Natural killer cell (primary cell): ENCODE data around the gene ERICH3. TPM values are rescaled to one million over a fixed set of nuclear protein-coding genes. Genes with fewer than 3 reads are reported as not detected.

Source experiments
- ATAC-seq, 3 donors: fragments of 150-1000 bp in 2 of 3; fragments of 200-7000 bp in 1 of 3; cut with Tn5 transposase; 1 replicate in 1 of 3; 2 replicates in 2 of 3; pipeline ENCODE4 v1.10.0; 2021; ENCODE audit warnings: mild to moderate bottlenecking in 2 of 3, moderate library complexity in 2 of 3
- DNase-seq, 2 donors: peaks; one replicate each; pipeline versions ENCODE4 v3.0.0 to v3.0.0-alpha.2; 2013 to 2021; ENCODE audit warnings: mixed read lengths in 1 of 2
- H3K27ac ChIP-seq: one replicate; pipeline ENCODE4 v1.5.1; 2013; ENCODE audit warnings: mild to moderate bottlenecking, low read length
- H3K27me3 ChIP-seq: one replicate; pipeline ENCODE4 v1.6.1; 2013; ENCODE audit warnings: low read length; ENCODE audit not compliant: control insufficient read depth, insufficient read depth
- H3K36me3 ChIP-seq: one replicate; pipeline ENCODE4 v1.6.1; 2013; ENCODE audit warnings: low read length; ENCODE audit not compliant: control insufficient read depth, insufficient read depth
- H3K4me1 ChIP-seq: one replicate; pipeline ENCODE4 v1.6.1; 2013; ENCODE audit warnings: low read length; ENCODE audit not compliant: control insufficient read depth, insufficient read depth
- H3K4me3 ChIP-seq: one replicate; pipeline ENCODE4 v1.5.1; 2013; ENCODE audit warnings: low read length
- H3K9me3 ChIP-seq: one replicate; pipeline ENCODE4 v1.6.1; 2013; ENCODE audit warnings: low read length; ENCODE audit not compliant: control insufficient read depth, insufficient read depth
- H3K27ac Mint-ChIP-seq, 2 donors: one replicate each; pipeline ENCODE4 v1.8.0; 2022; ENCODE audit warnings: mild to moderate bottlenecking in 2 of 2, mixed read lengths in 2 of 2, moderate library complexity in 1 of 2
- H3K27me3 Mint-ChIP-seq, 2 donors: one replicate each; pipeline ENCODE4 v1.8.0; 2022; ENCODE audit warnings: low read depth in 2 of 2, mixed read lengths in 2 of 2
- H3K36me3 Mint-ChIP-seq: one replicate; pipeline ENCODE4 v1.8.0; 2022; ENCODE audit warnings: mixed read lengths
- H3K4me1 Mint-ChIP-seq, 2 donors: one replicate each; pipeline ENCODE4 v1.8.0; 2022; ENCODE audit warnings: mixed read lengths in 2 of 2
- H3K4me3 Mint-ChIP-seq: one replicate; pipeline ENCODE4 v1.8.0; 2022; ENCODE audit warnings: mild to moderate bottlenecking, moderate library complexity, mixed read lengths
- H3K9me3 Mint-ChIP-seq, 2 donors: one replicate each; pipeline ENCODE4 v1.8.0; 2022; ENCODE audit warnings: mixed read lengths in 2 of 2
- WGBS: methylation state at CpG from one replicate; pipeline ENCODE4 v1.1.7; 2013; ENCODE audit warnings: missing lambda C conversion rate; ENCODE audit not compliant: insufficient coverage; 5-methylcytosine and 5-hydroxymethylcytosine counted together
- intact Hi-C: fragments of 100-400 bp; cut with micrococcal nuclease; formaldehyde crosslinking; loops from one replicate; pipeline ENCODE4 v1.14.2; 2022
- total RNA-seq, 4 donors: library from RNA; stranded (reverse); fragments of 120-200 nt in 1 of 4; gene quantifications; one replicate each; pipeline versions ENCODE4 v1.2.3 to v1.2.4, GENCODE V29; 2013 to 2022
- TF ChIP-seq, protein P1 (sequence below): fragments of 200-600 bp; IDR thresholded peaks from one replicate; pipeline ENCODE4 v1.8.0; 2022; ENCODE audit warnings: antibody characterized with exemption

The ERICH3 gene
- total RNA-seq, 3 donors from 2014 or later (not counting 1 experiment from before 2014, with no cell fraction given), result 0.64 to 1.0 (median 0.68) TPM

DNA sequence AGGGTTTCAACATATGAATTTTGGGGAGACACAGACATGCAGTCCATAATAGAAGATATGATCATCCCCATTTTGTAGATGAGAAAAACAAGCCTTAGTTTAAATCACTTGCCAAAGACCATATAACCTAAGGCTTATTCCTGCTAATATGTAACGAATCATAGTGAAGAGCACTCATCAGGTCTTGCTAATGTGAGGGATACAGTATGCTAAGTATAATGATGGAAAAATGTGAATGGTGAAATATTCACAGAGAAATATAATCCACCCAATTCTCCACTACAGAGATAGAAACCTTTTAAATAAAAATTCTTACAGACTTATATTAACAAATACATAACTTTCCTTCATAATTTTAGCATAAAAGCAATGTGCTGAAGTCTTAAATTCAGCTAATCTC lies 18.9 kb downstream of the ERICH3 start:
- no CpG with 5 or more reads among the region's 1 CpG for WGBS
- ATAC-seq (no peak), DNase-seq (no peak)
- Histone ChIP-seq H3K4me3 (no peak overlapping the region), H3K36me3 (no peaks in the 10 kb centered on the region), H3K9me3 (no peaks in the 10 kb centered on the region), H3K27me3 (no peaks in the 10 kb centered on the region), H3K27ac (no peak overlapping the region), H3K4me1 (no peaks in the 10 kb centered on the region)
- H3K36me3 Mint-ChIP-seq, result no peaks in the 10 kb centered on the region
- H3K4me3 Mint-ChIP-seq, result no peak overlapping the region
- H3K9me3 Mint-ChIP-seq, result peaks cover 4 to 8% of the 10 kb centered on the region in 2 donors
- H3K27me3 Mint-ChIP-seq, result peaks cover 0 to 3% of the 10 kb centered on the region in 2 donors
- intact Hi-C loops, result no loop called here
- TF ChIP-seq, protein P1, sequence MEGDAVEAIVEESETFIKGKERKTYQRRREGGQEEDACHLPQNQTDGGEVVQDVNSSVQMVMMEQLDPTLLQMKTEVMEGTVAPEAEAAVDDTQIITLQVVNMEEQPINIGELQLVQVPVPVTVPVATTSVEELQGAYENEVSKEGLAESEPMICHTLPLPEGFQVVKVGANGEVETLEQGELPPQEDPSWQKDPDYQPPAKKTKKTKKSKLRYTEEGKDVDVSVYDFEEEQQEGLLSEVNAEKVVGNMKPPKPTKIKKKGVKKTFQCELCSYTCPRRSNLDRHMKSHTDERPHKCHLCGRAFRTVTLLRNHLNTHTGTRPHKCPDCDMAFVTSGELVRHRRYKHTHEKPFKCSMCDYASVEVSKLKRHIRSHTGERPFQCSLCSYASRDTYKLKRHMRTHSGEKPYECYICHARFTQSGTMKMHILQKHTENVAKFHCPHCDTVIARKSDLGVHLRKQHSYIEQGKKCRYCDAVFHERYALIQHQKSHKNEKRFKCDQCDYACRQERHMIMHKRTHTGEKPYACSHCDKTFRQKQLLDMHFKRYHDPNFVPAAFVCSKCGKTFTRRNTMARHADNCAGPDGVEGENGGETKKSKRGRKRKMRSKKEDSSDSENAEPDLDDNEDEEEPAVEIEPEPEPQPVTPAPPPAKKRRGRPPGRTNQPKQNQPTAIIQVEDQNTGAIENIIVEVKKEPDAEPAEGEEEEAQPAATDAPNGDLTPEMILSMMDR, result no peak
- H3K27ac Mint-ChIP-seq, result no peak overlapping the region
- peaks cover 0 to 3% of the 10 kb centered on the region in 2 donors for H3K4me1 Mint-ChIP-seq

DNA sequence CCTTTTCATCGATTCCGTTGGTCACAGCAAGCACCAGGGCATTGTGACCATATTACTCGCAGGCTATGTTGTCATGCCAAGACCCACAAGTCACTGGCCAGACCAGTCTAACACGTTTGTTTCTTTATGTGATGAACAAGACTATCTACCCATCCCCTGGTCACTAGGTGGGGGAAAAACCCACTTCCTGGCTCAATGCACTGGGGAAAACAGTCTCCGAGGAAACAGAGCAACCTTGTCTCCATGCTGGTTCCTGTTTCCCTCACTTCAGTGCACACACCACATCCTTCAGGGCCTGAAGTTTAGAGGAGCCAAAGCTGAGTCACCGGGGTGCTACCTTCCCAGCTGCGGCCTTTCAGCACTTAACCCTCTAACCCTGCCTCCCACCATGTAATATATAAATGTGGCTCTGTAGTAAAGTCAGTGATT lies 20.9 kb downstream of the ERICH3 start:
- Histone ChIP-seq H3K27me3 (no peaks in the 10 kb centered on the region), H3K9me3 (no peaks in the 10 kb centered on the region), H3K4me1 (no peaks in the 10 kb centered on the region), H3K36me3 (no peaks in the 10 kb centered on the region), H3K27ac (no peak overlapping the region), H3K4me3 (no peak overlapping the region)
- intact Hi-C loops, result no loop called here
- ATAC-seq (no peak), DNase-seq (no peak)
- Mint-ChIP-seq H3K9me3 (peaks cover 4% of the 10 kb centered on the region in 2 donors), H3K4me3 (no peak overlapping the region), H3K4me1 (peaks cover 0 to 3% of the 10 kb centered on the region in 2 donors), H3K27me3 (no peaks in the 10 kb centered on the region), H3K36me3 (no peaks in the 10 kb centered on the region), H3K27ac (no peak overlapping the region)
- TF ChIP-seq, protein P1, result no peak
- 39% methylated on average over 6 of the region's 7 CpGs for WGBS

DNA sequence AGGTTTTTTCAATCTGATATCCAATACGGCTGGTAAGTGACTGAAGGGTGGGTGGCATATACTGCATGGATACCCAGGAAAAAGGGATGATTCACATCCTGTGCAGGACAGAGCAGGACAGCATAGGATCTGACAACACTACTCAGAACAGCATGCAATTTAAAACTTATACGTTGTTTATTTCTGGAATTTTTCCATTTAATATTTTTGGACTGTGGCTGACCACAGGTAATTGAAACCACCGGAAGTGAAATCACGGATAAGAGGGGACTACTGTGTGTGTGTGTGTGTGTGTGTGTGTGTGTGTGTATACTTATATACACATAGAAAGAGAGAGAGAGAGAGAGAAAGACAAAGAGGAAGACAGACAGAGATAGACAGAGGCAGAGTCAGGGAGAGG lies 23.0 kb downstream of the ERICH3 start:
- 86% methylated on average over 3 of the region's 4 CpGs for WGBS

DNA sequence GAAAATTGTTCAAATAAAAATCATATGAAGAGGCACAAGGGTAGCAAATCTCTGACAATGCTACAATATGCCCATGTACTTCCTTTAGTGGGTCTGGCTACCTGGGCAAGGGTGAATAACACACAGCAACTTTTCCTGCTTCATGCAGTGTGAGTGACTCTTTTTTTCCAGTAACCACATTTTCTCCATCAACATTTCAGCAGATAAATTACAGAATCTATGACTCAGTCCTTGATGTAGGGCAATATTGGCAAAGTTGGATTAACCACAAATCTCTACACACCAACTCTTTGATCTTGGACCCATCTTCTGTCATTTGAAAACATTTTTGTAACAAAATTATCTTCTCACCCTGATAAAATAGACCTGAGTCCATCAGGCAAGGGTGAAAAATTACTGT lies 31.7 kb downstream of the ERICH3 start:
- DNase-seq, result no peak
- intact Hi-C loops, result no loop called here

More for the DNA sequence above, 23.0 kb downstream of the ERICH3 start:
- Histone ChIP-seq H3K4me3 (no peak overlapping the region), H3K27me3 (no peaks in the 10 kb centered on the region), H3K9me3 (no peaks in the 10 kb centered on the region), H3K36me3 (no peaks in the 10 kb centered on the region), H3K4me1 (no peaks in the 10 kb centered on the region), H3K27ac (no peak overlapping the region)
- Mint-ChIP-seq H3K36me3 (no peaks in the 10 kb centered on the region), H3K27me3 (no peaks in the 10 kb centered on the region), H3K9me3 (peaks cover 2 to 4% of the 10 kb centered on the region in 2 donors), H3K27ac (no peak overlapping the region), H3K4me1 (peaks cover 0 to 3% of the 10 kb centered on the region in 2 donors), H3K4me3 (no peak overlapping the region)
- DNase-seq (no peak), ATAC-seq (no peak)
- intact Hi-C loops, result no loop called here
- TF ChIP-seq, protein P1, result no peak

More for the DNA sequence above, 31.7 kb downstream of the ERICH3 start:
- Mint-ChIP-seq H3K4me1 (peaks cover 8 to 11% of the 10 kb centered on the region in 2 donors), H3K9me3 (peaks cover 9 to 10% of the 10 kb centered on the region in 2 donors), H3K27ac (no peak overlapping the region), H3K4me3 (no peak overlapping the region), H3K27me3 (no peaks in the 10 kb centered on the region), H3K36me3 (no peaks in the 10 kb centered on the region)
- Histone ChIP-seq H3K4me3 (no peak overlapping the region), H3K36me3 (no peaks in the 10 kb centered on the region), H3K9me3 (no peaks in the 10 kb centered on the region), H3K27ac (no peak overlapping the region), H3K4me1 (no peaks in the 10 kb centered on the region), H3K27me3 (no peaks in the 10 kb centered on the region)
- TF ChIP-seq, protein P1, result no peak
- ATAC-seq, result no peak
